Left renal pelvis (tissue), 4 donors: ENCODE measurements around the gene PGA3. TPM values are rescaled to one million over a fixed set of nuclear protein-coding genes. Genes with fewer than 3 reads are reported as not detected.
"Not testable (repeated sequence)": the region's sequence is repeated elsewhere in the genome, so short reads cannot be mapped to it uniquely, and the experiment has no call there.

Experiments used
- DNase-seq, 4 donors: peaks; one replicate each; pipeline ENCODE4 v3.0.0-alpha.2; 2013; ENCODE audit warnings: low read depth in 4 of 4, low spot score in 3 of 4
- polyA plus RNA-seq, 4 donors: library from polyadenylated mRNA; unstranded; fragments of 120-200 nt; gene quantifications; one replicate each; pipeline ENCODE4 v1.2.1, GENCODE V29; 2013; ENCODE audit not compliant: insufficient read length in 4 of 4

Gene PGA3
- 1 to 10 TPM in 1 of 4 donors, under 1 TPM in 2, not detected in 1; 0.29 to 1.3 (median 0.32) TPM for polyA plus RNA-seq

DNA sequence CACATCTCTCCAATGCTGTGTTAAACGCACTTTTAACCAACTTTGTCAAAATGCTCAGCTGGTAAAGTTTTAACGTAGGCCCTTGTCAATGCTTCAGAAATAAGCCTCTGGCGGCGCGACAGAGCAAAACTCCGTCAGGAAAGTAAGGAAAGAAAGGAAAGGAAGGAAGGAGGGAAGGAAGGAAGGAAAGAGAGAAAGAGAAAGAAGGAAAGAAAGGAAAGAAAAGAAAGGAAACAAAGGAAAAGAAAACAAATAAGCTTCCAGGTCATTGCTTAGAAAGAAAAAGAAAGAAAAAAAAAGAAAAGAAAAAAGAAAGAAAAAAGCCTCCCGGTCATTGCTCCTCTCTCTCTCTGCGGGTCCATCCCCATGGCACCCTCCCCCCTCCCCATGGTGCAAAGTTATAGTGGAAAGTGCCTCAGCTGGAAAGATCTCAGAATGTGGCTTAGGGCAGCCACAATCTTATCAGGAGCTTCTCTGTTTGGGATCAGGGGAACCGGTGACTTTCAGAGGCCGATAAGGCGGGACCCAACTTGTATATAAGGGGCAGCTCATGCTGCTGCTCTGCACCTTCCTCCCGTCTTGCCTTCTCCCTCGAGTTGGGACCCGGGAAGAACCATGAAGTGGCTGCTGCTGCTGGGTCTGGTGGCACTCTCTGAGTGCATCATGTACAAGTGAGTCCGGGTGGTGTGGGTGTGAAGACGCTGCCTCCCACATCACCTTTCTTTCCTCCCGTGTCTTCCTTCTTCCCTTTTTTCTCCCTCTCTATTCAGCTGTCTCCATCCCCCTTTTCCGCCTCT, at the start of gene PGA3:
Gene PGA3 (plus strand): TSS at position 566 of the 797 bp plus-strand sequence. CDS start 50 bp downstream, at position 616.
- DNase-seq: not testable (repeated sequence)

DNA sequence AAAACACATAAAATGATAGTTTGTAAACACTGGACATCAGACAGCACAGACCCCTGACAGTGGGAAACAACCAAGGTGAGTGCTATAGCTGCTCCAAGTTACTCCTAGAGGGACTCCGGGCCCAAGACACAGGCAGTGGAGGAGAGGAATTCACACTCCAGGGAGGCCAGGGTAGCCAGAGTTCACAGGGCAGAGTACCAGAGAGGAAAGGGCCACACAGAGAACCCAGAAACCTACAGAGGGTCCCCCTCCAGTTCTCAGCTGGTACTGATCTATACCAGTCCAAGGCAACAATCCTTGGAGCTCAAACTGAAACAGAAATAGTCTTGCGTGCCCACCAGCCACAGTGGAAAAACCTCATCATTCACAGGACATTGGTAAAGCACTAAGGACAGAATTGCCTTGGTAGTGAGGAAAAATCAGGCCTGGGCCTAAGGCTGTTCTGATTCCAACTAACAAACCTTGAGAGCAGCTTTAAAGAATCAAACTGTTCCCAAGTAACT, 49.7 kb upstream of the PGA3 start:
- no peak for DNase-seq

DNA sequence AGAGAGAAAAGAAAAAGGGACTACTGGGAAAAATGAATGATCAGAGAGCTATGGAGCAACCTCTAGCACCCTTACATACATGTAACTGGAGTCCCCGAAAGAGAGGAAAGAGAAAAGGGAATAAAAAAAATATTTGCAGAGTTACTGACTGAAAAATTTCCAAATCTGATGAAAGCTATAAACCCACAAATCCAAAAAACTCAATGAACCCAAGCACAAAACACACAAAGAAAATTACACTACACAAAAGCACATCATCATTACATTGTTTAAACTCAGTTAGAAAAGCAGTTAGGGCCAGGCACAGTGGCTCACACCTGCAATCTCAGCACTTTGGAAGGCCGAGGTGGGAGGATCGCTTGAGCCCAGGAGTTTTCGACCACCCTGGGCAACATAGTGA, 48.8 kb upstream of the PGA3 start:
- DNase-seq: no peak

DNA sequence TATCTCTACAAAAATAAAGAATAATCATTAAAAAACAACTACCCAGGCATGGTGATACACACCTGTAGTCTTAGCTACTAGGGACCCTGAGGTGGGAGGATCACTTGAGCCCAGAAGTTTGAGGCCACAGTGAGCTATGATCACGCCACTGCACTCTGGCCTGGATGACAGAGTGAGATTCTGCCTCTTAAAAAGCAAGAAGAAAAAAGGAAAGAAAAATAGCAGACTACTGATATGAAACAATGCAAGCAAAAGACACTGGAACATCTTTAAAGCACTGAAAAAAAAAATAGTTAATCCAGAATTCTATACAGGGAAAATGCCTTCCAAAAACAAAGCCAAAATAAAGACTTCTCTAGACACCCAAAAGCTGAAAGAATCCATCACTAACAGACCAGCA, 48.0 kb upstream of the PGA3 start:
- no peak for DNase-seq

DNA sequence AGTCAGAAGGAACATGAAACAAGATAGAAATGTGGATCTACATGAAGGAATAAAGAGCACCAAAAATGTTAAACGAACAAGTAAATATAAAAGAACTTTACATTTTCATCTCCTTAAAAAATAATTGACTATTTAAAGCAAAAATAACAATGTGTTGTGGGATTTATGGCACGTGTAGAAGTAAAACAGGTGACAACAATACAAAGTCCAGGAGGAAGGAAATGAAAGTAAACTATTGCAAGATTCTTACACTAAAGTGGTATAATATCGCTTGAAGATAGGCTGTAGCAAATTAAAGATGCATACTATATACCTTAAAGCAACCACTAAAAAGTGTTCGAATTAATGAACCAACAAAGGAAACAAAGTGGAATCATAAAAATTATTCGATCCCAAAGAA, 47.6 kb upstream of the PGA3 start:
- DNase-seq: no peak

DNA sequence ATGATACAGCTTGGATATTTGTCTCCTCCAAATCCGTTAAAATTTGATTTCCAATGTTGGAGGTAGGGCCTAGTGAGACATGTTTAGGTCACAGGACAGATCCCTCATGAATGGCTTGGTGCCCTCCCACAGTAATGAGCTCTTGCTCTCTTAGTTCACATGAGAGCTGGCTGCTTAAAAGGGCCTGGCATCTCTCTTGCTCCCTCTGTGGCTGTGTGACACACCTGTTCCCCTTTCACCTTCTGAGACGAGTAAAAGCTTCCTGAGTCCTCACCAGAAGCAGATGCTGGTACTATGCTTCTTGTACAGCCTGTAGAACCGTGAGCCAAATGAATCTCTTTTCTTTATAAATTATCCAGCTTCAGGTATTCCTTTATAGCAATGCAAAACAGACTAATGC, 45.6 kb upstream of the PGA3 start:
- no peak for DNase-seq

DNA sequence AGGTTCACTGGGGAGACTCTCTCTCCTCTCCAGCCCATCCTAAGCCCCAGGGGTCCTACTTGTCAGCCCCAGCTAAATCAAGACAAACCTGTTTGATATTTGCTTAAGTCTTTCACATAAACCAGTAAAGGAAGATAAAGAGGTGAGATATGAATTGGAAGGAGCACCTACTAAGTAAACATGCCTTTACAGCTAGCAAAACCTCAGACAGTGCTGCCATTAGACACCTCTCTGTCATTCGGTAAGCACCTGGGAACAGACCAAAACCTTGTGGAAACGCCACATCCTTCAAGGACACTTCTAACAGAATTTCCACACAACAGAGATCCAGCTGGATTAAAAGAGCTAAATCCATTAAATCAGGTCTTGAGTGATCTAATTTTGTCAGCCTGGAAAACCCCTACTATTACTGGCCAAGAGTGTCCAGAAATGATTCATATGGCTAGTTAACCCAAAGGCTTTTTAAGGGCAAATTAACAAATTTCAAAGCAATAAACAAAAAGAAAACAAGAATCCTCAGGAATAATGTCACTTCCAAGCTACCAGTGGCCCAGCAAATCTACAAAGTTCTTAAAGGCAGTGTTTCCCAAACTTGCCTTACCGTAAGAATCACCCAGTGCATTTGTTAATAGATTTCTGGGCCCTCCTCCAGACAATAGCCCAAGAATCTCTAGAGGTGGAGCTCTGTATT, 44.5 kb upstream of the PGA3 start:
- DNase-seq: no peak

DNA sequence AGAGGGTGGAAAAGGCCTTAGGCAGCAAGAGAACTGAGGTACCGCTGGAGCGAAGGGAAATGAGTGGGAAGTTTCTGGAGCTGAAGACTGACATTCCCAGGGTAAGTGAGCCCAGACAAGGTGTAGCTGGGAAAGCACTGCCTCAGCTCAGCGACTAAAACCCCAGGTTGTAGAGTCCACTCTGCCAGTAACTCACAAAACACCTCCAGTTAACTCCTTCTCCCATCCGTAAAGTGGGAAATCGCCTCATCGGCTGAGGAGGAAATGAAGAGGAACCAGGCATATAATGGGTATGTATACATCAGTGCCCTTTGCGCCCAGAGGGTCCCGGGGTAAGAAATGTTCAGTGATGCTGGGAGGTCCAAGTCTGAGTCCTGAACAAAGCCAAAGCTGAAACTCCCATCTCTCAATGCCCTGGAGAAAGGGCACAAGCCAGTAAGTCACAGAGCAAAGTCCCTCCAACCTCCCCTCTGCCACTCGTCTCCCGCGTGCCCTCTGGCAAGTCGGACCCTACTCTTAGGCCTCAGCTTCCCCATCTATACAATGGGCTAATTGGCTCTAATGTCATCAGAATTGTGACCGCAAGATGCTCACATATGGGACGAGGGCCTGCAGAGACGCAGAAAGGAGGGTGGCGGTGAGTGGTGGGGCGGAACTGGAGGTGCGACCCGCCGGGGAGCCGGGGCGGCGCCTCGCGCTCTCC, 42.7 kb upstream of the PGA3 start:
- peak in 1 of 4 donors; percentile 29 for DNase-seq

DNA sequence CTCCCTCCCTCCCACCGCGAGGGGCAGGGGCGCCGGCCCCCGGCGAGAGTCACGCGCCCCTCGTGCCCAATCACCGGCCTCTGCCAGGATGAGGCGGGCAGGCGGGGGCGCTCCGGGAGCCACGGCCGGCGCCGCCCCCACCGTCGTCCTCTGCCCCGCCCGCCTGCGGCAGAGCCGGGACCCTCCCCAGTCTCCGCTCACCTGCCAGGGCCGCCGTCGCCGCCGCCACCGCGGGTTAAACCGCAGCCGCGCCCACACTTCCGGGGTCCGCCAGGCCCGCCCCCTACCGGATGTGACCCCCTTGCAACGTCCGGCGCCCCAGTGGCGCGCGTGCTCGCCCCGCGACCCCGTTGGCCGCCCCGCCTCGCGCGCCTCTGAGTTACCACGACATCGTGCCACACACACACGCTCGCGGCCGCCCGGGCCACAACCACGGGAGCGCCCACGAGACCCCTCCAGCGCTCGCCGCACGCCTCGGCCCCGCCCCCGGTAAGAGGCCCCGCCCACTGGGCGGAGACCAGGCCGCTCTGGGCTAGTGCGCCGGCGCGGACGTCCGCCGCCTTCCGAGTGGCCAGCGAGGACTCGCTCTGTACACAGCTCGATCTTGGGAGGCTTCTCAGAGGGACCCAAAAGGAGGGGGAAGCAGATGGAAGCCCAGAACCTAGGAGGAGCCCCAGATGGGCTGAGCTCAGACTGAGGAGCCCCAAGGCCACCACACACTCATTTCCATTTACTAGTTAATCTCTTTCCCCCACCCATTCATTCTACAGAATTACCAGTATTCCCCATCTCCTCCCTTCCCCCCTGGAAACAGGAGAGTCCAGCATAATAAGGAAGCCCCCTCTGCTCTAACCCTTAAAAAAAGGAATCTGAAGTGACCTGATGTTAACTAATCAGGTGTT, 41.9 kb upstream of the PGA3 start, which contains the start of gene VPS37C:
Gene VPS37C (minus strand): TSS at position 237 of the 902 bp plus-strand sequence. CDS start 22,597 bp downstream, outside the sequence.
- peak; percentile 74 to 76 (median 74) for DNase-seq

DNA sequence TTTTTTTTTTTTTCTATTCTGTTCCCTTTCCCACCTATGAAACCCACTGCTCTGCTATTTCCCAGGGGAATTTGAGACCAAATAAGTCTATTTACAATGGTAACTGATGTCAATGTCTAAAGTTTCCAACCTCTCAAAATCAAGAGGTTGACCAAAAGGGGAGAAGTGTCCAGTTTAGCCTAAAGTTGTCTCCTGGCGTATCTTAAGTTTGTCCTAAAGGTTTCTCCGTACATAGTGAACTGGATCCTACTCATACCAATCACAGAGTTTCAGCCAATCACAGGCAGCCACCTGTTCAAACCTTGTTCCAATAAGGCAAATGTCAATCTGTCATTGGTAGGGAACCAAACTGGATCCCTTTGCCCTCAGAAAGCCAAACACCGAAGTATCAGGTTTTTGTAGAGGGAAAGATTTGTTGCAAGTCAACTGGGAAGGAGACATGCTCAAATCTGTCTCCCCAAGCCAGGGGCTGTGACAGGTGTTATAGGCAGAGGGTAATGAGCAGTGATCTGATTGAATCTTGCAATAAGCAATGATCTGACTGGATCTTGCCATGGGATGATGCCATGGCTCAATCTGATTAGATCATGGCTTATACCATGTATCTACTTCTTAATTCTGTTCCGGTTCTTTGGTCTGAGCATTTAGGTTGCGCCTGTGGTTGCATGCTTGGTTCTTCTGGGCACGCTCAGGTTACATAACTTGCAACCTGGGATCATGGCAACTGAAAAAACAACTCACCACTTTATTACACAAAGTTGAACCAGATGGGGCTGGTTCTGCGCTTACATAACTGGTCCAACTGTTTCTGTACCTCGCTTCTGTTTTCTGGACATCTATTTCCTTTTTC, 41.0 kb upstream of the PGA3 start:
- DNase-seq: peak in 1 of 4 donors; percentile 26

DNA sequence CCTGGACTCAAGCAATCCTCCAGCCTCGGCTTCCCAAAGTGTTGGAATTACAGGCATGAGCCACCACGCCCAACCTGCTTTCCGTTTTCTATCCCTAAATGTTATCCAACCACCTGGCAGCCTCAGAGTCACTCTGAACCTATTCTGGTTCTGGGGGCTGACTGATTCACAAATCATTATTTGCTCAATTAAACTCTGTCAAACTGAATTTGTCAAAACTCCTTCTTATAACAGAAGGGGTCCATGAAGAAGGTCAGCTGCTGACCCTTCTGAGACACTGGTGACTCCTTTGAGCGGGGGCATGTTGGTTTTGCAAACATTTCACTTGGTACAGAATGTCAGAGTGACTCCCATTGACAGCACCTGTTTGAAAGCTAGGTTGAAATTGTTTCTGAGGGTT, 40.3 kb upstream of the PGA3 start:
- DNase-seq: no peak

DNA sequence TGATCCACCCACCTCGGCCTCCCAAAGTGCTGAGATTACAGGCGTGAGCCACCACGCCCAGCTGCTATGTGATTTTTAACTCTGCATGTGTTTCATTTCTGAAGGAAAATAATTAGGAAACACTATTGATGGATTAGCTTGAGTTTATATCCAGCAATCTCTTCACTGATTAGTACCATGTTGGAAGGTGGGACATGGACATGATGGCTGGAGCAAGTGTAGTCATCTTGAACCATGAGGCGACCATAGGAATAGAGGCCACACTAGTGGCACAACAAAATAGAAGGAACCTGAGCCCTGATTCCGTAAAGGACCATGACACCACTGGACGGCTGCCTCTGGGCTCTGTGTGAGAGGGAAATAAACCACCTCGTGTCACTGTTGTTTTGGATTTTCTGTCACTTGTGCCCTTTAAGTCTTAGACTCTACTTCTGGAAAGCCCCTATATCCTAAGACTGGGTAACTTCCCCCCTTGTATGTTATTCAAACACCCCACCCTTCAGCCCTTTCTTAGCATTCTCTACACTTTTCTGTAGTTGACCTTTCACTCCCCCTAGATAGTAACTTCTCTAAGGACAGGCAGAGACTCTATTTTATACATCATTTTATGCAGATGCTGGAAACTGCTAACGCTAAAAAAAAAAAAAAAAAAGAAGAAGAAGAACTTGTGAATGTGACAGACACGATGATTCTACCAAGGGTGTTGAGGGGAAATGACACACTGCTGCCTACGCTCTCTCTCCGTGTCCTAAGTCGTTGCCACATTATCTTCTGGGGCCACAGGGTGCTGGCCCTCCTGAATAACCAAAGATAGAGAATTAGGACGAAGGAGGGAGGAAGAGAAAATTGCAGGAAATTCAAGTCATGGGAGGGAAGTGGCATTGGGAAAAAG, 39.4 kb upstream of the PGA3 start:
- no peak for DNase-seq

DNA sequence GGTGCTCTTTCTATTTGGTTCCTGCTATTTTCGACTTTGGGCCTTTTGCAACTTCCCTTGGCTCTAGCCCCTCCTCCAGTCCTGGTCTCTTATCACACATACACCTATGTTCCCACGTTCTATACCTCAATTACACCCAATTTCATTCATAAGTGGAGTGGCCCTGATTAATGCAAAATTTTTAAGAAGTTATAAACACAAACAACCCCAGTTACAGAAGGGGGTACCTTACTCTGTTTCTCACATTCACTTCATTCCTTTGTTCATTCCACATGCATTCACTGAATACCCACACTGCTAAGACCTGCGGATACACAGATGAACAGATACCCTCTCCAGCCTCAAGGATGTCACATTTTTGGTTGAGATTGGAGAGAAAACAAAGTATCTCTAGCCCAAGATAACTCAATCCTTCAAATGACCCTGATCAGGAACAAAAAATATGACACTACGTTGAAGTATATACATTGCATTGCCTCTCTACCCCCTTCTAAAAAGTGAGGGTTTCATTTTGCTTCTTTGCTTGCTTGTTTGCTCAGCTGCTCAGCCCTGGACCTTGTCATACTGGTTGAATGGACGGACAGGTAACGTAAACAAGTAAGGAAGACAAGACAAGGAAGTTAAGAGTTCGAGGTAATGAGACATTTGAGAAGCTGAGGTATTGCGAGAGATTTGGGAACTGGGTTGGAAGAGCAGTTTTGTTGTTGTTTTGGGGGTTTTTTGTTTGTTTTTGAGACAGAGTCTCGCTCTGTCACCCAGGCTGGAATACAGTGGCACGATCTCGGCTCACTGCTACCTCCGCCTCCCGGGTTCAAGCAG, 38.5 kb upstream of the PGA3 start:
- DNase-seq: no peak

DNA sequence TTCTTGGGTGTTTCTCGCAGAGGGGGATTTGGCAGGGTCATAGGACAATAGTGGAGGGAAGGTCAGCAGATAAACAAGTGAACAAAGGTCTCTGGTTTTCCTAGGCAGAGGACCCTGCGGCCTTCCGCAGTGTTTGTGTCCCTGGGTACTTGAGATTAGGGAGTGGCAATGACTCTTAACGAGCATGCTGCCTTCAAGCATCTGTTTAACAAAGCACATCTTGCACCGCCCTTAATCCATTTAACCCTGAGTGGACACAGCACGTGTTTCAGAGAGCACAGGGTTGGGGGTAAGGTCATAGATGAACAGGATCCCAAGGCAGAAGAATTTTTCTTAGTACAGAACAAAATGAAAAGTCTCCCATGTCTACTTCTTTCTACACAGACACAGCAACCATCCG, 37.5 kb upstream of the PGA3 start:
- DNase-seq: not testable (repeated sequence)

DNA sequence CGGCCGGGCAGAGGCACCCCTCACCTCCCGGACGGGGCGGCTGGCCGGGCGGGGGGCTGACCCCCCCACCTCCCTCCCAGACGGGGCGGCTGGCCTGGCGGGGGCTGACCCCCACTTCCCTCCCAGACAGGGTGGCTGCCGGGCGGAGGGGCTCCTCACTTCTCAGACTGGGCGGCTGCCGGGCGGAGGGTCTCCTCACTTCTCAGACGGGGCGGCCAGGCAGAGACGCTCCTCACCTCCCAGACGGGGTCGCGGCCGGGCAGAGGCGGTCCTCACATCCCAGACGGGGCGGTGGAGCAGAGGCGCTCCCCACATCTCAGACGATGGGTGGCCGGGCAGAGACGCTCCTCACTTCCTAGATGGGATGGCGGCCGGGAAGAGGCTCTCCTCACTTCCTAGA, 37.0 kb upstream of the PGA3 start:
- not testable (repeated sequence) for DNase-seq

DNA sequence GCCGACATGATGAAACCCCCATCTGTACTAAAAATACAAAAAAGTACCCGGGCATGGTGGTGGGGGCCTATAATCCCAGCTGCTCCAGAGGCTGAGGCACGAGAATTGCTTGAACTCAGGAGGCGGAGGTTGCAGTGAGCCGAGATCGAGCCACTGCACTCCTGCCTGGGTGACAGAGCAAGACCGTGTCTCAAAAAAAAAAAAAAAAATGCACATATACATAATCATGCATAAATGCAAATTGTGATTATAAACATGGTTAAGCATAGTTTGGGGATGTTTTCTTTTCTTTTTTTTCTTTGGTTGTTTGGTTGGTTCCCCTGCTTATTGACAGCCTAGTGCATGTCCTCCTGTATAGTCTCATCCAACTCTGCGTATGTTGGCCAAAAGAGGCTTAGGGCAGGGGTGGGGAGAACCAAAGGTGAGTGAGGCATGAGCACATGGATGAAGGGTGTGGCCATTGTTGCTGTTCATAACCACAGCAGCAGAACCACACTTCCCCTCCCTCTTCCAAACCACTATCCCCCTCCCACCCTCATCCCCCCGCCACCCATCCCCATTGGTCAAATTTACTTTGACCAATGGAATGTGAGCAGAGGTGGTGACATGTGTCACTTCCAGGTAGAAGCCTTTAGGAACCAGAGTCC, 35.1 kb upstream of the PGA3 start:
- no peak for DNase-seq

DNA sequence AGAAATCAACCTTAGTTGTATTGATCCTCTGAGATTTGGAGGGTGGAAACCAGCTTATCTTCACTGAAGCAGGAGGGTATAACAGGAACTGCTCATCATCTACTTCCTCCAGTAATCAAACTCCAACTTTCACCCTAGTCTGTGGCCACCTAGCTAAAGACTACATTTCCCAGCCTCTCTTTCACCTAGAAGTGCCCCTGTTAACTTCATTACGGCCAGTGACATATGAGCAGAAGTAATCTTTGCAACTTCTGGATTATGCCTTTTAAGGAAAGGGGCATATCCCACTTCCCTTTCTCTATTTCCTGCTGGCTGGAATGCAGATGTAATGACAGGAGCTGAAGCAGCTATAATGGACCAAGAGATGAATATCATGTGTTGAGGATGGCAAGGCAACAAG, 34.5 kb upstream of the PGA3 start:
- DNase-seq: no peak
